Ishikawa (cell line): Measurements from ENCODE around the gene USP7.

Source experiments
- CEBPB ChIP-seq: IDR thresholded peaks from 2 replicates; pipeline ENCODE4 v1.6.1; 2012
- EGR1 ChIP-seq: IDR thresholded peaks from 2 replicates; pipeline ENCODE4 v1.6.1; 2012
- EP300 ChIP-seq: IDR thresholded peaks from 2 replicates; pipeline ENCODE4 v1.6.1; 2012; ENCODE audit warnings: borderline replicate concordance
- FOXM1 ChIP-seq: IDR thresholded peaks from 2 replicates; pipeline ENCODE4 v1.6.1; 2012; ENCODE audit warnings: low read depth, borderline replicate concordance
- MAX ChIP-seq: IDR thresholded peaks from 2 replicates; pipeline ENCODE4 v1.6.1; 2012
- RAD21 ChIP-seq: IDR thresholded peaks from 2 replicates; pipeline ENCODE4 v1.6.1; 2012; ENCODE audit warnings: low read depth
- TAF1 ChIP-seq: IDR thresholded peaks from 2 replicates; pipeline ENCODE4 v1.6.1; 2012; ENCODE audit warnings: low read depth, mild to moderate bottlenecking
- TEAD4 ChIP-seq: IDR thresholded peaks from 2 replicates; pipeline ENCODE4 v1.6.1; 2012
- USF1 ChIP-seq: IDR thresholded peaks from 2 replicates; pipeline ENCODE4 v1.6.1; 2012

GRCh38 chr16:9012330-9012729 is 48.6 kb upstream of the USP7 start:
- no peak for TF ChIP-seq TAF1
- no peak for TF ChIP-seq EP300
- no peak for TF ChIP-seq FOXM1
- TF ChIP-seq EGR1: no peak
- TF ChIP-seq RAD21: no peak
- no peak for TF ChIP-seq TEAD4
- no peak for TF ChIP-seq MAX
- TF ChIP-seq USF1: no peak
- no peak for TF ChIP-seq CEBPB
